H9 (cell line): Measurements from ENCODE around the gene CCDC170. TPM values are rescaled to one million over a fixed set of nuclear protein-coding genes. Genes with fewer than 3 reads are reported as not detected.

ENCODE experiments used
- DNase-seq: peaks from one replicate; pipeline ENCODE4 v3.0.0-alpha.2; 2017
- H2AFZ ChIP-seq: one replicate; pipeline ENCODE4 v1.6.1; 2013; ENCODE audit warnings: mild to moderate bottlenecking, low read length, control low read depth, moderate library complexity
- H2AK5ac ChIP-seq: 2 replicates; pipeline ENCODE4 v1.6.1; 2013; ENCODE audit warnings: low read length, control low read depth, mixed read lengths; ENCODE audit not compliant: insufficient read length
- H2BK120ac ChIP-seq: one replicate; pipeline ENCODE4 v1.6.1; 2013; ENCODE audit warnings: low read depth, mild to moderate bottlenecking, low read length, control low read depth, inconsistent platforms; ENCODE audit not compliant: poor library complexity, severe bottlenecking
- H2BK12ac ChIP-seq: 2 replicates; pipeline ENCODE4 v1.6.1; 2013; ENCODE audit warnings: low read length, control low read depth, mixed read lengths, low read depth; ENCODE audit not compliant: insufficient read length
- H2BK15ac ChIP-seq: 2 replicates; pipeline ENCODE4 v1.6.1; 2013; ENCODE audit warnings: low read depth, low read length, control low read depth
- H2BK20ac ChIP-seq: one replicate; pipeline ENCODE4 v1.6.1; 2013; ENCODE audit warnings: low read depth, mild to moderate bottlenecking, low read length, control low read depth, inconsistent platforms; ENCODE audit not compliant: poor library complexity, severe bottlenecking
- H2BK5ac ChIP-seq: 2 replicates; pipeline ENCODE4 v1.6.1; 2013; ENCODE audit warnings: low read length, control low read depth, mixed read lengths; ENCODE audit not compliant: insufficient read length
- H3K14ac ChIP-seq: 2 replicates; pipeline ENCODE4 v1.6.1; 2013; ENCODE audit warnings: low read length, control low read depth; ENCODE audit not compliant: insufficient read depth
- H3K18ac ChIP-seq: 2 replicates; pipeline ENCODE4 v1.6.1; 2013; ENCODE audit warnings: low read depth, mild to moderate bottlenecking, mixed read lengths, low read length, control low read depth; ENCODE audit not compliant: insufficient read length
- H3K23ac ChIP-seq: 2 replicates; pipeline ENCODE4 v1.6.1; 2013; ENCODE audit warnings: low read length, control low read depth, mixed read lengths, low read depth; ENCODE audit not compliant: insufficient read length
- H3K23me2 ChIP-seq: 2 replicates; pipeline ENCODE4 v1.6.1; 2013; ENCODE audit warnings: low read depth, mild to moderate bottlenecking, mixed read lengths, low read length, control low read depth; ENCODE audit not compliant: insufficient read length, poor library complexity, severe bottlenecking
- H3K27ac ChIP-seq: 2 replicates; pipeline ENCODE4 v1.5.1; 2013; ENCODE audit warnings: low read length, control low read depth, mixed read lengths, low read depth; ENCODE audit not compliant: insufficient read length
- H3K27me3 ChIP-seq: 2 replicates; pipeline ENCODE4 v1.6.1; 2013; ENCODE audit warnings: low read length, control low read depth, inconsistent platforms; ENCODE audit not compliant: insufficient read depth
- H3K4ac ChIP-seq: 2 replicates; pipeline ENCODE4 v1.6.1; 2013; ENCODE audit warnings: low read depth, mild to moderate bottlenecking, control low read depth, inconsistent platforms, low read length, moderate library complexity
- H3K4me1 ChIP-seq: 2 replicates; pipeline ENCODE4 v1.6.1; 2013; ENCODE audit warnings: low read length, control low read depth, inconsistent platforms; ENCODE audit not compliant: insufficient read depth
- H3K4me2 ChIP-seq: 2 replicates; pipeline ENCODE4 v1.6.1; 2013; ENCODE audit warnings: low read length, control low read depth, mixed read lengths; ENCODE audit not compliant: insufficient read length, insufficient read depth
- H3K56ac ChIP-seq: 2 replicates; pipeline ENCODE4 v1.6.1; 2013; ENCODE audit warnings: low read depth, mild to moderate bottlenecking, mixed read lengths, low read length, control low read depth; ENCODE audit not compliant: insufficient read length
- H3K79me1 ChIP-seq: 2 replicates; pipeline ENCODE4 v1.6.1; 2013; ENCODE audit warnings: low read depth, mild to moderate bottlenecking, moderate library complexity, low read length, control low read depth, inconsistent platforms; ENCODE audit not compliant: insufficient read depth, poor library complexity, severe bottlenecking
- H3K79me2 ChIP-seq: 2 replicates; pipeline ENCODE4 v1.6.1; 2013; ENCODE audit warnings: low read length, control low read depth, inconsistent platforms; ENCODE audit not compliant: insufficient read depth
- H3K9ac ChIP-seq: 2 replicates; pipeline ENCODE4 v1.6.1; 2013; ENCODE audit warnings: low read length, control low read depth, mixed read lengths; ENCODE audit not compliant: insufficient read length; ENCODE audit errors: extremely low read depth
- H3K9me3 ChIP-seq: one replicate; pipeline ENCODE4 v1.6.1; 2013; ENCODE audit warnings: low read depth, low read length, inconsistent platforms; ENCODE audit not compliant: control insufficient read depth
- H3T11ph ChIP-seq: one replicate; pipeline ENCODE4 v1.6.1; 2013; ENCODE audit warnings: mild to moderate bottlenecking, low read length, control low read depth, inconsistent platforms
- H4K20me1 ChIP-seq: one replicate; pipeline ENCODE4 v1.6.1; 2013; ENCODE audit not compliant: control insufficient read depth, insufficient read length, insufficient read depth
- H4K5ac ChIP-seq: 2 replicates; pipeline ENCODE4 v1.6.1; 2013; ENCODE audit warnings: low read depth, mild to moderate bottlenecking, mixed read lengths, low read length, control low read depth; ENCODE audit not compliant: insufficient read length
- H4K8ac ChIP-seq: replicated peaks from 2 replicates; pipeline ENCODE4 v1.6.1; 2013; ENCODE audit warnings: low read length, control low read depth, mixed read lengths, low read depth; ENCODE audit not compliant: insufficient read length
- H4K91ac ChIP-seq: 2 replicates; pipeline ENCODE4 v1.6.1; 2013; ENCODE audit warnings: low read depth, mild to moderate bottlenecking, moderate library complexity, mixed read lengths, low read length, control low read depth; ENCODE audit not compliant: insufficient read length
- H3K27ac Mint-ChIP-seq, 3 experiments: 2 replicates in 2 of 3; 3 replicates in 1 of 3; pipeline ENCODE4 v1.8.0; 2020 to 2021; ENCODE audit warnings: mixed read lengths in 3 of 3, mild to moderate bottlenecking in 1 of 3, moderate library complexity in 1 of 3
- H3K27me3 Mint-ChIP-seq: 2 replicates; pipeline ENCODE4 v1.8.0; 2021; ENCODE audit warnings: low read depth, mild to moderate bottlenecking, moderate library complexity, mixed read lengths
- H3K36me3 Mint-ChIP-seq, 3 experiments: 2 replicates in 2 of 3; 3 replicates in 1 of 3; pipeline ENCODE4 v1.8.0; 2020 to 2021; ENCODE audit warnings: low read depth in 3 of 3, mixed read lengths in 3 of 3; ENCODE audit not compliant: insufficient read depth in 1 of 3
- H3K4me1 Mint-ChIP-seq, 2 experiments: 2 replicates each; pipeline ENCODE4 v1.8.0; 2020; ENCODE audit warnings: mixed read lengths in 2 of 2
- H3K4me3 Mint-ChIP-seq, 2 experiments: 2 replicates in 1 of 2; 3 replicates in 1 of 2; pipeline ENCODE4 v1.8.0; 2020 to 2021; ENCODE audit warnings: mild to moderate bottlenecking in 2 of 2, mixed read lengths in 2 of 2, moderate library complexity in 1 of 2
- H3K9me3 Mint-ChIP-seq, 2 experiments: 2 replicates in 1 of 2; 3 replicates in 1 of 2; pipeline ENCODE4 v1.8.0; 2020; ENCODE audit warnings: mild to moderate bottlenecking in 2 of 2, mixed read lengths in 2 of 2, moderate library complexity in 1 of 2
- WGBS: extraction: QIAGEN DNeasy Blood & Tissue Kit; methylation state at CpG from one replicate; pipeline ENCODE4 v1.1.7; 2013; ENCODE audit warnings: missing lambda C conversion rate, low lambda C conversion rate, mixed read lengths; ENCODE audit not compliant: insufficient read length; ENCODE audit errors: extremely low coverage; 5-methylcytosine and 5-hydroxymethylcytosine counted together
- total RNA-seq: library from RNA; stranded (reverse); gene quantifications from 2 replicates; pipeline ENCODE4 v1.2.1, GENCODE V29; 2021
- TF ChIP-seq, protein P1 (sequence below): fragments of 200-600 bp; sonication (generic); conservative IDR thresholded peaks from 3 replicates; pipeline ENCODE4 v1.8.0; 2021; ENCODE audit warnings: antibody characterized with exemption, mild to moderate bottlenecking

Gene CCDC170
- total RNA-seq, 1 experiment from 2014 or later: 0.07 TPM

DNA sequence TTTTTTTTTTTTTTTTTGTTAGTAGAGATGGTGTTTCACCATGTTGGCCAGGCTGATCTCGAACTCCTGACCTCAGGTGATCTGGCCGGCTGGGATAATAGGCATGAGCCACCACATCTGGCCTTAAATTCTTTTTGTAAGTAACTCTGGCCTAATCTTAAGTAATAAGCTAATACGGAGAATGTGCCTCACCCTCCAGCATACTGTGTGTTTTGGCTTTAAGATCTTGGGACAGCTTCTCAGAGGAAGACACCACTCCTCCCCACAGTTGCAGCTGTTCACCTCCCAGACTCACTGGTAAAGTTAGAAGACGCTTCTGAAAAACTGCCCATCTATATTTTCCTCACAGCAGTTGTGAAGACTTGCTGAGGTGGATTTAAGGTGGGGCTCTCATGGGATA, 120.8 kb downstream of the CCDC170 start:
- Histone ChIP-seq H3K14ac (no peak overlapping the region), H2BK120ac (no peak overlapping the region), H3K79me2 (no peaks in the 10 kb centered on the region), H3K9me3 (no peaks in the 10 kb centered on the region), H4K91ac (no peak overlapping the region), H3K4ac (no peak overlapping the region), H4K8ac (no peak overlapping the region), H3K9ac (no peak overlapping the region), H2BK15ac (no peak overlapping the region), H3T11ph (no peak overlapping the region), H3K4me1 (peaks cover 4% of the 10 kb centered on the region; the same call in 1 of the 2 replicates), H2BK5ac (no peak overlapping the region), H3K4me2 (no peak overlapping the region), H3K18ac (no peak overlapping the region), H2AK5ac (no peak overlapping the region), H3K56ac (no peak overlapping the region), H2AFZ (no peak overlapping the region), H3K27ac (no peak overlapping the region), H3K23me2 (no peaks in the 10 kb centered on the region), H4K20me1 (no peaks in the 10 kb centered on the region), H4K5ac (no peak overlapping the region), H3K79me1 (no peaks in the 10 kb centered on the region), H2BK12ac (peak overlapping the region; percentile 62), H3K23ac (no peak overlapping the region), H2BK20ac (no peak overlapping the region), H3K27me3 (no peaks in the 10 kb centered on the region)
- Mint-ChIP-seq H3K27me3 (no peaks in the 10 kb centered on the region), H3K4me1 (peaks cover 21 to 23% of the 10 kb centered on the region in 2 experiments), H3K9me3 (no peaks in the 10 kb centered on the region; a peak in 1 of 5 replicates), H3K36me3 (no peaks in the 10 kb centered on the region; a peak in 2 of 7 replicates), H3K27ac (no peak overlapping the region), H3K4me3 (no peak overlapping the region)
- no CpG with 5 or more reads among the region's 4 CpGs for WGBS
- no peak for DNase-seq
- TF ChIP-seq, protein P1, sequence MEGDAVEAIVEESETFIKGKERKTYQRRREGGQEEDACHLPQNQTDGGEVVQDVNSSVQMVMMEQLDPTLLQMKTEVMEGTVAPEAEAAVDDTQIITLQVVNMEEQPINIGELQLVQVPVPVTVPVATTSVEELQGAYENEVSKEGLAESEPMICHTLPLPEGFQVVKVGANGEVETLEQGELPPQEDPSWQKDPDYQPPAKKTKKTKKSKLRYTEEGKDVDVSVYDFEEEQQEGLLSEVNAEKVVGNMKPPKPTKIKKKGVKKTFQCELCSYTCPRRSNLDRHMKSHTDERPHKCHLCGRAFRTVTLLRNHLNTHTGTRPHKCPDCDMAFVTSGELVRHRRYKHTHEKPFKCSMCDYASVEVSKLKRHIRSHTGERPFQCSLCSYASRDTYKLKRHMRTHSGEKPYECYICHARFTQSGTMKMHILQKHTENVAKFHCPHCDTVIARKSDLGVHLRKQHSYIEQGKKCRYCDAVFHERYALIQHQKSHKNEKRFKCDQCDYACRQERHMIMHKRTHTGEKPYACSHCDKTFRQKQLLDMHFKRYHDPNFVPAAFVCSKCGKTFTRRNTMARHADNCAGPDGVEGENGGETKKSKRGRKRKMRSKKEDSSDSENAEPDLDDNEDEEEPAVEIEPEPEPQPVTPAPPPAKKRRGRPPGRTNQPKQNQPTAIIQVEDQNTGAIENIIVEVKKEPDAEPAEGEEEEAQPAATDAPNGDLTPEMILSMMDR: no peak
